ENCODE results near the gene ZDHHC21.

The ZDHHC21 gene, protein sequence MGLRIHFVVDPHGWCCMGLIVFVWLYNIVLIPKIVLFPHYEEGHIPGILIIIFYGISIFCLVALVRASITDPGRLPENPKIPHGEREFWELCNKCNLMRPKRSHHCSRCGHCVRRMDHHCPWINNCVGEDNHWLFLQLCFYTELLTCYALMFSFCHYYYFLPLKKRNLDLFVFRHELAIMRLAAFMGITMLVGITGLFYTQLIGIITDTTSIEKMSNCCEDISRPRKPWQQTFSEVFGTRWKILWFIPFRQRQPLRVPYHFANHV

DNA sequence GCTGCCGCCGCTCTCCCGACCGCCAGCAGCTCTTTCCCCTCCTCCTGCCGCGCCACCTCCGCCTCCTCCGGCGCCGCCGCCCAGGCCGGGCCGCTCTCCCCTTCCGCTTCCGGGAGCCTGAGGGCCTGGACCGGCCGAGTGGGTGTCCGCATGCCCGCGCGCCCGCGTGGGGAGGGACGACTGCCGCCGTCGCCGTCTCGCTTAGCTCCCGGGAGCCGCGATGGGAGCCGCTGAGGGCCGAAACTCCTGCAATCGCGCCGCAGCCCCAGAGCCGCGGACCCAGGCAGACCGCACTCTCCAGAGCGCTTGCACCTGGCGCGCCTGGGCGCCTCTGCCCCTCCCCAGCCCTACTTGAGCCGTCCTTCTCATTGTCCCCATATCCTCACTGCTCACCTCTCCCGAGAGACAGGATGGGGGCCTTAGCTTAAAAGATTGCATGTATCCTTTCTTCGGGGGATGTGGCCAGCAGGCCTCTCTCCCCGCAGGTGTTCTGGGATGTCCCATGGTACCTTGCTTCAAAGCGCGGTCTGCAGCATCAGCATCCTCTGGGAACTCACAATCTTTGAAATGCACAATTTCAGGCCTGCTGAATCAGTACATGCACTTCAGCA is at the start of gene ZDHHC21:
Gene ZDHHC21, minus strand, starts transcription at position 182 of the 611 bp plus-strand sequence. CDS start 19,092 bp downstream, outside the sequence.
- Histone ChIP-seq H3K9ac (ENCODE audit: low read length) (peak within 1 kb of the TSS; percentile 66), H3K9me2 (replicated peaks; ENCODE audit: insufficient read depth, low read length) (no peaks in the 10 kb centered on the region), H3K27ac (ENCODE audit: low read depth, low read length) (no peak within 1 kb of the TSS), H2AFZ (ENCODE audit: low read depth, low read length, severe bottlenecking) (peak within 1 kb of the TSS; percentile 89), H3K79me2 (ENCODE audit: insufficient read depth, low read length) (no peaks in the 10 kb centered on the region), H3K4me2 (ENCODE audit: low read depth, low read length, poor library complexity, severe bottlenecking) (peak within 1 kb of the TSS; percentile 89), H3K27me3 (ENCODE audit: low read length) (no peaks in the 10 kb centered on the region), H3F3A (ENCODE audit: insufficient read depth) (no peaks in the 10 kb centered on the region), H3K9me3 (ENCODE audit: insufficient read depth, low read length) (no peaks in the 10 kb centered on the region), H4K20me1 (ENCODE audit: low read depth, low read length) (no peaks in the 10 kb centered on the region), H3K4me3 (ENCODE audit: insufficient read depth, low read length, poor library complexity, severe bottlenecking) (peak within 1 kb of the TSS; percentile 62), H3K36me3 (ENCODE audit: low read length) (no peaks in the 10 kb centered on the region)
- TF ChIP-seq, protein P1, sequence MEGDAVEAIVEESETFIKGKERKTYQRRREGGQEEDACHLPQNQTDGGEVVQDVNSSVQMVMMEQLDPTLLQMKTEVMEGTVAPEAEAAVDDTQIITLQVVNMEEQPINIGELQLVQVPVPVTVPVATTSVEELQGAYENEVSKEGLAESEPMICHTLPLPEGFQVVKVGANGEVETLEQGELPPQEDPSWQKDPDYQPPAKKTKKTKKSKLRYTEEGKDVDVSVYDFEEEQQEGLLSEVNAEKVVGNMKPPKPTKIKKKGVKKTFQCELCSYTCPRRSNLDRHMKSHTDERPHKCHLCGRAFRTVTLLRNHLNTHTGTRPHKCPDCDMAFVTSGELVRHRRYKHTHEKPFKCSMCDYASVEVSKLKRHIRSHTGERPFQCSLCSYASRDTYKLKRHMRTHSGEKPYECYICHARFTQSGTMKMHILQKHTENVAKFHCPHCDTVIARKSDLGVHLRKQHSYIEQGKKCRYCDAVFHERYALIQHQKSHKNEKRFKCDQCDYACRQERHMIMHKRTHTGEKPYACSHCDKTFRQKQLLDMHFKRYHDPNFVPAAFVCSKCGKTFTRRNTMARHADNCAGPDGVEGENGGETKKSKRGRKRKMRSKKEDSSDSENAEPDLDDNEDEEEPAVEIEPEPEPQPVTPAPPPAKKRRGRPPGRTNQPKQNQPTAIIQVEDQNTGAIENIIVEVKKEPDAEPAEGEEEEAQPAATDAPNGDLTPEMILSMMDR (IDR thresholded peaks at IDR 0.05; ENCODE audit: insufficient read depth, low read length, poor library complexity, severe bottlenecking), result no peak
- TF ChIP-seq EZH2phosphoT487 (conservative IDR thresholded peaks at IDR 0.05; ENCODE audit: low read length), result no peak

DNA sequence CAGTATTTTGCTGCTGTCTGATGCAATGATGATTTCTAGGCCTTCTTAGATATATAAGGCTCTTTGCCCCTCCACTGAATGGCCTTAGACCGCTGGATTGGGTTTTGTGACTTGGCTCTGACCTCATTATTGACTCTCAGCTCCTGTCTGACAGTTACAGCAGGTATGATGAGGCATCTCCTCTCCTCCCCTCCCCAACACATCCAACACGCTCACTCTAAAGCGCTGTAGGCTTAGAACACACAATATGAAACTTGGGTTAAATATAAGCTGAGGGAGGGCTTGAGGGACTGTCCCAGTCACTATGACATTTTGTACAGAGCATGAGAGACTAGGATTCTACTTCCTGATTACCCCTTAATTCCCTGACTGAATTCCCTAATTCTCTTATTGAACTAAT is 48.1 kb upstream of the ZDHHC21 start:
- Histone ChIP-seq H3K36me3 (ENCODE audit: low read length) (no peaks in the 10 kb centered on the region), H3K9ac (ENCODE audit: low read length) (no peak overlapping the region), H3K79me2 (ENCODE audit: insufficient read depth, low read length) (no peaks in the 10 kb centered on the region), H3K9me2 (replicated peaks; ENCODE audit: insufficient read depth, low read length) (no peaks in the 10 kb centered on the region), H3F3A (ENCODE audit: insufficient read depth) (no peaks in the 10 kb centered on the region), H3K9me3 (ENCODE audit: insufficient read depth, low read length) (no peaks in the 10 kb centered on the region), H3K27ac (ENCODE audit: low read depth, low read length) (no peak overlapping the region), H2AFZ (ENCODE audit: low read depth, low read length, severe bottlenecking) (no peak overlapping the region), H3K4me3 (ENCODE audit: insufficient read depth, low read length, poor library complexity, severe bottlenecking) (no peak overlapping the region), H4K20me1 (ENCODE audit: low read depth, low read length) (no peaks in the 10 kb centered on the region), H3K27me3 (ENCODE audit: low read length) (0 out of 2 replicates have a peak, but pooled peaks cover 4% of the 10 kb centered on the region), H3K4me2 (ENCODE audit: low read depth, low read length, poor library complexity, severe bottlenecking) (no peak overlapping the region)
- TF ChIP-seq EZH2phosphoT487 (conservative IDR thresholded peaks at IDR 0.05; ENCODE audit: low read length), result no peak
- TF ChIP-seq, protein P1 (IDR thresholded peaks at IDR 0.05; ENCODE audit: insufficient read depth, low read length, poor library complexity, severe bottlenecking), result no peak

DNA sequence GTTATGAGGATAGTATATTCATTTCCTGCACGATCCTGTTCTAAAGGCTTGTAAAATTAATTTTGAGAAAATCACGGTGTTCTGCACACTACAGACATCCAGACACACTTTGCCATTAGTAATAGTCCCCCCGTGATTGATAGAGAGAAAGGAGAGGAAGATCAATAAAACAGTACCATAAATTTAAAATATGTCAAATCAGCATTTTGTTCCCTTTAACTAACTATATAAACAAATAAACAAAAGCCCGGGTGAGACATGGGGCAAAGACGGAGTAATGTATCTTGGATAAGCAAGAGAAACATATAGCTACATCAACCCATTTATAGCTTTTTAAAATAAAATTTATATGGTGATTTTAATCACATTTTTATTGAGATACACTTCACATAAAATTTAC is 39.9 kb upstream of the ZDHHC21 start:
- no peak for TF ChIP-seq EZH2phosphoT487 (conservative IDR thresholded peaks at IDR 0.05; ENCODE audit: low read length)
- TF ChIP-seq, protein P1 (IDR thresholded peaks at IDR 0.05; ENCODE audit: insufficient read depth, low read length, poor library complexity, severe bottlenecking), result no peak
- no peak overlapping the region for H3K27ac ChIP-seq (ENCODE audit: low read depth, low read length)
- no peak overlapping the region for H3K4me3 ChIP-seq (ENCODE audit: insufficient read depth, low read length, poor library complexity, severe bottlenecking)
- no peaks in the 10 kb centered on the region for H3K36me3 ChIP-seq (ENCODE audit: low read length)
- H3K4me2 ChIP-seq (ENCODE audit: low read depth, low read length, poor library complexity, severe bottlenecking), result no peak overlapping the region
- H3K79me2 ChIP-seq (ENCODE audit: insufficient read depth, low read length), result no peaks in the 10 kb centered on the region
- H3K9ac ChIP-seq (ENCODE audit: low read length), result no peak overlapping the region
- no peak overlapping the region for H2AFZ ChIP-seq (ENCODE audit: low read depth, low read length, severe bottlenecking)
- no peaks in the 10 kb centered on the region for H3K9me2 ChIP-seq (replicated peaks; ENCODE audit: insufficient read depth, low read length)
- no peaks in the 10 kb centered on the region for H4K20me1 ChIP-seq (ENCODE audit: low read depth, low read length)
- H3K9me3 ChIP-seq (ENCODE audit: insufficient read depth, low read length), result no peaks in the 10 kb centered on the region
- no peaks in the 10 kb centered on the region for H3K27me3 ChIP-seq (ENCODE audit: low read length)
- H3F3A ChIP-seq (ENCODE audit: insufficient read depth), result no peaks in the 10 kb centered on the region
